GM12892 (cell line): ENCODE results near the gene WWP2.

Source experiments
- POLR2A ChIP-seq: IDR thresholded peaks from 2 replicates; pipeline ENCODE4 v1.6.1; 2011; ENCODE audit warnings: low read depth, low read length, control low read depth
- POLR2AphosphoS5 ChIP-seq: IDR thresholded peaks from 2 replicates; pipeline ENCODE4 v1.6.1; 2011; ENCODE audit warnings: low read depth, low read length, control low read depth

GRCh38 chr16:69853481-69853880, 91.3 kb downstream of the WWP2 start:
- TF ChIP-seq POLR2AphosphoS5 (no peak), POLR2A (no peak)
